NCI-H2196 (cell line): ENCODE data around the gene DRAM2.
A peak's percentile ranks its signal among the peaks of the same experiment; 100 is the strongest.

Source experiments
- DNase-seq: peaks from one replicate; lab custom pipeline; 2025; ENCODE audit not compliant: unreplicated experiment; lab: John Stamatoyannopoulos, UW

Gene DRAM2

GRCh38 chr1:111139956-111140679 lies at the start of gene DRAM2, which contains the start of gene CEPT1:
Gene DRAM2, minus strand, starts transcription at chr1:111140093. Its CDS starts 8,539 bp downstream, at chr1:111131554.
Gene CEPT1, plus strand, starts transcription at chr1:111140223. Its CDS starts 7,492 bp downstream, at chr1:111147715.
- DNase-seq: peak; percentile 96

- DNase-seq: no peak
Measured at GRCh38 chr1:111184663-111185062, 44.8 kb upstream of the DRAM2 start.

GRCh38 chr1:111183308-111184069 lies 43.6 kb upstream of the DRAM2 start:
- no peak for DNase-seq

GRCh38 chr1:111182052-111182451 lies 42.2 kb upstream of the DRAM2 start:
- DNase-seq: no peak

- peak; percentile 44 for DNase-seq
Measured at GRCh38 chr1:111179968-111180533, 40.2 kb upstream of the DRAM2 start.

- no peak for DNase-seq
Measured at GRCh38 chr1:111176678-111177077, 36.8 kb upstream of the DRAM2 start.

GRCh38 chr1:111175349-111175748 lies 35.5 kb upstream of the DRAM2 start:
- no peak for DNase-seq

- DNase-seq: no peak
Measured at GRCh38 chr1:111174070-111174469, 34.2 kb upstream of the DRAM2 start.

- DNase-seq: no peak
Measured at GRCh38 chr1:111172463-111172862, 32.6 kb upstream of the DRAM2 start.

GRCh38 chr1:111164151-111164550 lies 24.3 kb upstream of the DRAM2 start:
- DNase-seq: no peak

GRCh38 chr1:111163363-111163762 lies 23.5 kb upstream of the DRAM2 start:
- no peak for DNase-seq

GRCh38 chr1:111162488-111162880 lies 22.6 kb upstream of the DRAM2 start:
- no peak for DNase-seq

GRCh38 chr1:111161843-111162487 lies 22.1 kb upstream of the DRAM2 start:
- DNase-seq: no peak

- no peak for DNase-seq
Measured at GRCh38 chr1:111157431-111157830, 17.5 kb upstream of the DRAM2 start.

- no peak for DNase-seq
Measured at GRCh38 chr1:111154021-111154999, 14.4 kb upstream of the DRAM2 start.

GRCh38 chr1:111151838-111152237 lies 11.9 kb upstream of the DRAM2 start:
- DNase-seq: no peak

- DNase-seq: no peak
Measured at GRCh38 chr1:111148376-111148881, 8.5 kb upstream of the DRAM2 start.

GRCh38 chr1:111147948-111148347 lies 8.1 kb upstream of the DRAM2 start:
- no peak for DNase-seq

GRCh38 chr1:111145963-111146768 lies 6.3 kb upstream of the DRAM2 start:
- DNase-seq: no peak
